Measurements from ENCODE around the gene TGFBR3L. TPM values are rescaled to one million over a fixed set of nuclear protein-coding genes. Genes with fewer than 3 reads are reported as not detected.
"Not testable (repeated sequence)": the region's sequence is repeated elsewhere in the genome, so short reads cannot be mapped to it uniquely, and the experiment has no call there.

TGFBR3L gene
- total RNA-seq, 1 donor, result 0.10 TPM

DNA sequence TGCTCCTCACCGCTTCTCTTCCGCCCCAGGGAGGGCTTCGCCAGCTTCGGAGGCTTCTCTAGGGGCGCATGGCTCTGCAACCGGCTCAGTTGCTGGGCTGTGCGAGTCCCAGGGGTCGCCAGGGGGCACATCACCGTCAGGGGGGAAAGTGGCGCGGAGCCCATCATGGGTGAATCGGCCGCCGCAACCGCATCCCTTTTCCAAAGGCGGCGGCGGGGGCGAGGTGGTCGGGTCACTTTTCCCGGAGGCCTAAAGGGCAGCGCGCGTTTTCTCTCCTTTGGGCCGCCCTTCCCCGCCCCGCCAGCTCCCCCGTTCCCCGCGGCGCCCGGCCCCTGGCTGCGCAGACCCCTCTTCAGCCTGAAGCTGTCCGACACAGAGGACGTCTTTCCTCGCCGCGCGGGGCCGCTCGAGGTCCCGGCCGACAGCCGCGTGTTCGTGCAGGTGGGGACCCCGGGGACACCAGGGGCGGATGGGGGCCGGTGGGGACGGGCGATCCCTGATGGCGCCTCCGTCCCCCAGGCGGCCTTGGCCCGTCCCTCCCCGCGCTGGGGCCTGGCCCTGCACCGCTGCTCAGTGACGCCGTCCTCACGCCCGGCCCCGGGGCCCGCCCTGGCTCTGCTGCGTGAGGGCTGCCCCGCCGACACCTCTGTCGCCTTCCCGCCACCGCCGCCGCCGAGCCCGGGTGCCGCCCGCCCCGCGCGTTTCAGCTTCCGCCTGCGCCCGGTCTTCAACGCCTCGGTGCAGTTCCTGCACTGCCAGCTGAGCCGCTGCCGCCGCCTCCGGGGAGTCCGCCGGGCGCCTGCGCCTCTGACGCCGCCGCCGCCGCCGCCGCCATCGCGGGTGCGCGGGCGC is 1.7 kb downstream of the TGFBR3L start:
- no peak overlapping the region for H3K4me3 ChIP-seq (ENCODE audit: low read length)
- no peaks in the 10 kb centered on the region for H3K9me3 ChIP-seq (ENCODE audit: low read depth, low read length)
- H3K4me1 ChIP-seq (ENCODE audit: insufficient read depth, low read length), result peaks cover 50% of the 10 kb centered on the region
- H3K27me3 ChIP-seq (ENCODE audit: insufficient read depth, low read length), result peaks cover 30% of the 10 kb centered on the region

DNA sequence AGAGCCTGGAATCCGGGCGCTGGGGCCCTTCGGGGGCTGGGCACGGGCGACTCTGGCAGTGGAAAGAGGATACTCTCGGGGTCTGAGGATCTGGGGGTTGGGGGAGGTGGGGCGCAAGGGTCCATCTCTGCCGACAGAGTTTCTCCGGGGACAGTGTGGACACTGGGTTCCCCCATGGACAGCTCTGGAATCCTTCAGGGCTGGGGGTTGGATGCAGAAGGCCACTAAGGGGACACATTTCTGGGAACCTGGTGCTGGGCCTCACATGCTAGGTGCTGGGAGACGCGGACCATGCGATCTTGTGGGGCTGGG is 2.3 kb downstream of the TGFBR3L start:
- Histone ChIP-seq H3K4me3 (ENCODE audit: low read length) (no peak overlapping the region), H3K9me3 (ENCODE audit: low read depth, low read length) (no peaks in the 10 kb centered on the region), H3K4me1 (ENCODE audit: insufficient read depth, low read length) (peaks cover 55% of the 10 kb centered on the region), H3K27me3 (ENCODE audit: insufficient read depth, low read length) (peaks cover 30% of the 10 kb centered on the region)

DNA sequence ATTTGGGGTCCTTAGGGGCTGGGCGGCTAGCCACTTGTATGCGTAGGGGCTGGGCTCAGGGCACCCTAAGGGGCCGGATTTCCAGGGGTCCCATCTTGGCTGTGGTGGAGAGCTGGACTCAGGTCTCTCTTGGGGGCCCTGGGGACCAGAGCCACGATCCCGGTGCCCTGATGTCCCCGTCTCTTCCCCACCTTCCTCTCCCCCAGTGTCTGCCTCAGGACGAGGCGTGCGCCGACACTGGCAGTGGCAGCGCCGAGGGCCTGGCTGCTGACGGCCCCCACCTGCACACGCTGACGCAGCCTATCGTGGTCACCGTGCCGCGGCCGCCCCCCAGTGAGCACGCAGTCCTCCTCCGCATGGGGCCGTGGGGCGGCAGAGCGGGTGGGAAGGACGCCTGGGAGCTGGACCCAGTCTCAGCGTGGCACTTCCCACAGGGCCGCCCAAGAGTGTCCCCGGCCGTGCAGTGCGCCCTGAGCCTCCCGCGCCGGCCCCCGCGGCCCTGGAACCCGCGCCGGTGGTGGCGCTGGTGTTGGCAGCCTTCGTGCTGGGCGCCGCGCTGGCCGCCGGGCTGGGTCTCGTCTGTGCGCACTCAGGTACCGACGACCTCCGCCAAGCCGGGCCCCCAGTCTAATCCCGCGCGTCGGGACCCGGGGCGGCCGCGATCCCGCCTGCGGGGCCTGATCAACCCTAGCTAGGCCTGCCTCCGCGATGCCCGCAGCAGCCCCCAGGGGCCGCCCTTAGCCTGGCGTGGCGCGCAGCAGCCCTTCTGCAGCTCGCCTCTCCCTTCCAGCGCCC is 2.8 kb downstream of the TGFBR3L start:
- Histone ChIP-seq H3K4me1 (ENCODE audit: insufficient read depth, low read length) (peaks cover 57% of the 10 kb centered on the region), H3K9me3 (ENCODE audit: low read depth, low read length) (no peaks in the 10 kb centered on the region), H3K27me3 (ENCODE audit: insufficient read depth, low read length) (peaks cover 30% of the 10 kb centered on the region), H3K4me3 (ENCODE audit: low read length) (no peak overlapping the region)

DNA sequence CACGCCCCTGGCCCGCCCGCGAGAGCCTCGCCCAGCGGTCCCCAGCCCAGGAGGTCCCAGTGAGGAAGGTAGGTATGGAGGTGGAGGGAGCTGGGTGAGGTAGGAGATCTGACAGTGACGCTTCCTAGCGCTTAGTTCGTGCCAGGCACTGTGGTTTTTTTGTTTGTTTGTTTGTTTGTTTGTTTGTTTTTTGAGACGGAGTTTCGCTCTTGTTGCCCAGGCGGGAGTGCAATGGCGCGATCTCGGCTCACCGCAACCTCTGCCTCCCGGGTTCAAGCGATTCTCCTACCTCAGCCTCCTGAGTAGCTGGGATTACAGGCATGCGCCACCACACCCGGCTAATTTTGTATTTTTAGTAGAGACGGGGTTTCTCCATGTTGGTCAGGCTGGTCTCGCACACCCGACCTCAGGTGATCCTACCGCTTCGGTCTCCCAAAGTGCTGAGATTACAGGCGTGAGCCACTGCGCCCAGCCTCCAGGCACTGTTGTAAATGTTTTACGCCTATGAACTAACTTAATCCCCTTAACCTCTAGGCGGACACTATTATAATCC is 3.5 kb downstream of the TGFBR3L start:
- not testable (repeated sequence) for H3K9me3 ChIP-seq (ENCODE audit: low read depth, low read length); H3K4me3 ChIP-seq (ENCODE audit: low read length)
- Histone ChIP-seq H3K4me1 (ENCODE audit: insufficient read depth, low read length) (peaks cover 57% of the 10 kb centered on the region), H3K27me3 (ENCODE audit: insufficient read depth, low read length) (peaks cover 30% of the 10 kb centered on the region)

DNA sequence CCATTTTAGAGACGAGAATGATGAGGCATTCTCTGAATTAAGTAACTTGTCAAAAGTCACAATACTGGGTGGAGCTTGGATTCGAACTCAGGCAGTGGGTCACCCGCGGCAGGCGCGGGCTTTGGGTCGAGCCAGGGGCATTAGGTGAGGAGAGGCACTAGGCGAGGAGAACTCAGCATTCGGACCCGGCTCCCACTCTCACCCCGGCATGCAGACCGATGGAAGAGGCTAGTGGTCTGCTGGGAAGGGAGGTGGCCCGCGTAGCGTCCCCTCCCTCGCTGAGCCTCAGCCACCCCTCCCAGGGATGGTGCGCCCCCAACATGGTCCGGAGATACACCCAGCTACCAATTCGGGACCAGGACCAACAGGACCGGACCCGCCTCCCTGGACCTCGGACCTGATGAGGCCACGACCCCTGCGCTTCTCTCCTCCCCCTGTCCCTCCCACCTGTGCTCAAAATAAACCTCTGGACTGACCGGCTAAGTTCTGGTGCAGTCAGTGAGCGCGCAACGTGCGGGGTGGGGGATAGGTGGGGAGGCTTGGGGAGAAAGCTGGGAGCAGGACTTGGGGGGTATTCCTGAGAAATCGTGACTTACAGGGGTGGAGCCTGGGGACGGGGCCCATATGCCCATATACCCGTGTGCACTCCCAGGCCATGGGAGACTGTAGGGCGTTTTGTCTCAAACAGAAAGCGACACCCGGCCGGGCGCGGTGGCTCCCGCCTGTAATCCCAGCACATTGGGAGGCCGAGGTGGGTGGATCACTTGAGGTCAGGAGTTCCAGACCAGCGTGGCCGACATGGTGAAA is 4.2 kb downstream of the TGFBR3L start:
- Histone ChIP-seq H3K27me3 (ENCODE audit: insufficient read depth, low read length) (peaks cover 30% of the 10 kb centered on the region), H3K4me3 (ENCODE audit: low read length) (no peak overlapping the region), H3K4me1 (ENCODE audit: insufficient read depth, low read length) (peaks cover 57% of the 10 kb centered on the region), H3K9me3 (ENCODE audit: low read depth, low read length) (no peaks in the 10 kb centered on the region)

DNA sequence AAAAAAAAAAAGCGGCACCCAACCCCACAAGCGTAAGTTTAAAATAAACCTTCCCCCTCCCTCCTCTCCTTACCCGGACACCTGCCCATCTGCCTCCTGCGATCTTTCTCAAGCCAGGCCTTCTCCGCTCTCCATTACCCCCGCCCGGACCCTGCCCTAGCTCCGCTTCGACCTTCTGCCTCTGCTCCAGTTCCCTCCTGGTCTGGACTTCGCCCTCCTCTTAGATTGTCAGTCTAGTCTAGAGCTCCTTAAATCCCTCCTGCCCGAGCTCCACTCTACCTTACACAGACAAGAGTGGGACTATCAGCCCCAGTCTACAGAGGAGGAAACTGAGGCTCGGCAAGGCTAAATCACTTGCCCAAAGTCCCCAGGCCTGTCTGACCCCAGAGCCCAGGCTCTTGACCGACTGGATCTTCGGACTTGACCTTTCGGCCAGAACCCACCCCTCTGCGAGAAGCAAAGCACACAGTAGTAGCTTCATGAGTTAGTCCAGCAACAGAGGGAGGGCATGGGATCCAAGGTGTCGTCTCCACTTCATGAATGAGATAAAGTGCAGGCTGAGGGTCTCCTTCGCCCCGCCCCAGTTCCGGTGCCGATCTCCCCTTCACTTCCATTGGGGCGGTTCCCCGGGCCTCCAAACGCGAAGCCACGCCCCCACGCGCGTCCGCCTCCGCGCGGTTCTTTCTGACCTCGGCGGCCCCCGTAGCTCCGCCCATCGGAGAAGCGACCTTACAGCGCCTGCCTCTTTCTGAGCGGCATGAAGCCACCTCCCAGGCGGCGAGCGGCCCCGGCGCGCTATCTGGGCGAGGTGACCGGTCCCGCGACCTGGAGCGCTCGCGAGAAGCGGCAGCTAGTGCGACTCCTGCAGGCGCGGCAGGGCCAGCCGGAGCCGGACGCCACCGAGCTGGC is 5.2 kb downstream of the TGFBR3L start, which contains the start of gene SNAPC2:
Gene SNAPC2, plus strand, starts transcription at position 729 of the 909 bp plus-strand sequence. Its CDS starts 29 bp downstream, at position 758.
- Histone ChIP-seq H3K27me3 (ENCODE audit: insufficient read depth, low read length) (peaks cover 30% of the 10 kb centered on the region), H3K4me3 (ENCODE audit: low read length) (peak within 1 kb of the TSS; percentile 63), H3K4me1 (ENCODE audit: insufficient read depth, low read length) (peaks cover 58% of the 10 kb centered on the region), H3K9me3 (ENCODE audit: low read depth, low read length) (no peaks in the 10 kb centered on the region)

DNA sequence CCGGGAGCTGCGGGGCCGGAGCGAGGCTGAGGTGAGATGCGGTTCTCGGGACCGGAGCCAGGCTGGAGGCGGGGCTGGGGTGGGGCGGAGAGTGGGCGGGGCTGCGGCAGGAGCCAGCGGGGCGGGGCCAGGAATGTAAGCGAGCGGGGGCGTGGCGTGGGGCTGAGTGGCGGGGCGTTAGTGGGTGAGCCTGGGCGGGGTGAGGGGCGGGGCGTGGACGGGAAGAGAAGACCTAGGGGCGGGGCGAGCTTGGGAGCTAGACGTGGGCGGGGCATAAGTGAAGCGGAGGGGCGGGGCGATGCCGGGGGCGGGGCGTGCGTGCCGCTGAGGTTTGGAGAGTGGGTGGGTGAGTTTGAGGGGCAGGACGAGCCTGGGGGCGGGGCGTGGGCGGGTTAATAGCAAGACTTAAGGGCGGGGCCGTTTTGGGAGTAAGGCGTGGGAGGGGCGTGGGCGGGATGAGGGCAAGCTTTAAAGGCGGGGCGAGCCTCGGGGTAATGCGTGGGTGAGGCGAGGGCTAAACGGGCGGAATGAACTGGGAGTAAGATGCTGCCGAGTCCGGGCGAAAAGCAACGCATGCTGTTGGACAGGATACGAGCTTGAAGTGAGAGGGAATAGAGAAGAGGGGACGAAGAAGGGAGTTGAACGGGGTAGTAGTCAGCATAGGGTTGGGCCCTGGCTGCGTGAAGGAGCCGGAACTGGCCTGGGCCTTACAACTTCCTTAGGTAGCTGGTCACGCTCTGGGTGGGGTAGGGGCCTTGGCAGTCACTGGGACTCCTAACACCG is 6.1 kb downstream of the TGFBR3L start:
- peaks cover 25% of the 10 kb centered on the region for H3K27me3 ChIP-seq (ENCODE audit: insufficient read depth, low read length)
- H3K4me3 ChIP-seq (ENCODE audit: low read length), result peak overlapping the region; percentile 63
- peaks cover 62% of the 10 kb centered on the region for H3K4me1 ChIP-seq (ENCODE audit: insufficient read depth, low read length)
- no peaks in the 10 kb centered on the region for H3K9me3 ChIP-seq (ENCODE audit: low read depth, low read length)

DNA sequence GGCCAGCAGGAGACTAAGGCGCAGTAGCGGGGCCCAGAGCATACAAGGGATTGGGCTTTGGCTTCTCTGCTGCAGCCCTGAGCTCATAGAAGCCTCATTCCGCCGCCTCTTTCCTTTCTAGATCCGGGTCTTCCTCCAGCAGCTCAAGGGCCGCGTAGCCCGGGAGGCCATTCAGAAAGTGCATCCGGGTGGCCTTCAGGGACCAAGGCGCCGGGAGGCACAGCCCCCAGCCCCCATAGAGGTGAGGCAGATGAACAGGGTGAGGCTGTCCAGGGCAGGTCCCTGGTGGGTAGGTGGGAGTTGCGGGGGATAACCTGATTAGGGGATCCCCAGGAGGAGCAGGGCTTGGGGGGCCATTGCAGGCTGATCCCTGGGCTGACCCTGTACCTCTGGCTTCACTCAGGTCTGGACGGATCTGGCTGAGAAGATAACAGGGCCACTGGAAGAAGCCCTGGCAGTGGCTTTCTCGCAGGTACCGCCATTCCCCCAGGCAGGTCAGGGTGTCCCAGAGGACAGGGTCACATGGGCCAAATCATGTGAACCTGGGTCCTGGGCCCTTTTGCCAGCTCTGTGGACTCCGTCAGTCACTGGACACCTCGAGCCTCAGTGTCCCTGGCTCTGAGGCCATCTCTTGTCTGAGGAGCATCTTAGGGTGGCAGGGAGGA is 6.8 kb downstream of the TGFBR3L start:
- peaks cover 59% of the 10 kb centered on the region for H3K4me1 ChIP-seq (ENCODE audit: insufficient read depth, low read length)

DNA sequence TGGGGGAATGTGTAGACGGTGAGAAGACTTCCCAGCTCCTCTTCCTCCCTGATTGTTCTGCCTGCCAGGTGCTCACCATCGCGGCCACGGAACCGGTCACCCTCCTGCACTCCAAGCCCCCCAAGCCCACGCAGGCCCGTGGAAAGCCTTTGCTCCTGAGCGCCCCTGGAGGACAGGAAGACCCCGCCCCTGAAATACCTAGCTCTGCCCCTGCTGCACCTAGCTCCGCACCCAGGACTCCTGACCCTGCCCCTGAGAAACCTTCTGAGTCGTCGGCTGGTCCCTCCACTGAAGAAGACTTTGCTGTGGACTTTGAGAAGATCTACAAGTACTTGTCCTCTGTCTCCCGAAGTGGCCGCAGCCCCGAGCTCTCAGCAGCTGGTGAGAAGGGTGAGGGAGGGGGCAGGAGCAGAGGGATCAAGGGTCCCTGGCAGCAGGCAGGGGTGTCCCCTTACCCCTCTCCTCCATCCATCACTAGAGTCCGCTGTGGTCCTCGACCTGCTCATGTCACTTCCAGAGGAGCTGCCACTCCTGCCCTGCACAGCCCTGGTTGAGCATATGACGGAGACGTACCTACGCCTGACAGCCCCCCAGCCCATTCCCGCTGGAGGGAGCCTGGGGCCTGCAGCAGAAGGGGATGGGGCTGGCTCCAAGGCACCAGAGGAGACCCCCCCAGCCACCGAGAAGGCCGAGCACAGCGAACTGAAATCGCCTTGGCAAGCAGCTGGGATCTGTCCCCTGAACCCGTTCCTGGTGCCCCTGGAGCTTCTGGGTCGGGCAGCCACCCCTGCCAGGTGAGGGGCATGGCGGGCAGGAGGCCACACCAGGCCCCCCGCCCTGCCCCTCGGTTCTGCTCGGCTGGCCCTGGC is 7.6 kb downstream of the TGFBR3L start:
- H3K4me1 ChIP-seq (ENCODE audit: insufficient read depth, low read length), result peaks cover 52% of the 10 kb centered on the region
- H3K9me3 ChIP-seq (ENCODE audit: low read depth, low read length), result no peaks in the 10 kb centered on the region
- H3K27me3 ChIP-seq (ENCODE audit: insufficient read depth, low read length), result peaks cover 18% of the 10 kb centered on the region
- no peak overlapping the region for H3K4me3 ChIP-seq (ENCODE audit: low read length)

More for the DNA sequence above, 6.8 kb downstream of the TGFBR3L start:
- H3K27me3 ChIP-seq (ENCODE audit: insufficient read depth, low read length), result peaks cover 21% of the 10 kb centered on the region
- H3K4me3 ChIP-seq (ENCODE audit: low read length), result peak overlapping the region; percentile 50
- H3K9me3 ChIP-seq (ENCODE audit: low read depth, low read length), result no peaks in the 10 kb centered on the region

DNA sequence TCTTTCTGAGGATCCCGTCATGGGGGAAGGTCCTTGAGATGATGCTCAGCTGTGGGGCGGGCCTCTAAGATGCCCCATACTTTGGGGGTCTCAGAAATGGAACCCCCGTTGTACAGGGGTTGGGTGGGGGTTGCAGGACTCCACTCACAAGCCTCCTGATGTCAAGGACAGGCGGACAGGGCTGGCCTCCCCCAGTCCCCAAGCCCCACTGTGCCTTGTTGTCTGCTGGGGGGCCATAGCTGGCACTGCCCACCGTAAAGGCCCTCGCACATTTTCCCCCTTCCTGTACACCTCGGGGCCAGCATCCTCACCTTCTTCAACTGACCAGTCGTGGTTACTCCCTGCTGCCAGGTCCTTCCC is 8.2 kb downstream of the TGFBR3L start:
- Histone ChIP-seq H3K4me1 (ENCODE audit: insufficient read depth, low read length) (peaks cover 46% of the 10 kb centered on the region), H3K9me3 (ENCODE audit: low read depth, low read length) (no peaks in the 10 kb centered on the region), H3K4me3 (ENCODE audit: low read length) (no peak overlapping the region)

DNA sequence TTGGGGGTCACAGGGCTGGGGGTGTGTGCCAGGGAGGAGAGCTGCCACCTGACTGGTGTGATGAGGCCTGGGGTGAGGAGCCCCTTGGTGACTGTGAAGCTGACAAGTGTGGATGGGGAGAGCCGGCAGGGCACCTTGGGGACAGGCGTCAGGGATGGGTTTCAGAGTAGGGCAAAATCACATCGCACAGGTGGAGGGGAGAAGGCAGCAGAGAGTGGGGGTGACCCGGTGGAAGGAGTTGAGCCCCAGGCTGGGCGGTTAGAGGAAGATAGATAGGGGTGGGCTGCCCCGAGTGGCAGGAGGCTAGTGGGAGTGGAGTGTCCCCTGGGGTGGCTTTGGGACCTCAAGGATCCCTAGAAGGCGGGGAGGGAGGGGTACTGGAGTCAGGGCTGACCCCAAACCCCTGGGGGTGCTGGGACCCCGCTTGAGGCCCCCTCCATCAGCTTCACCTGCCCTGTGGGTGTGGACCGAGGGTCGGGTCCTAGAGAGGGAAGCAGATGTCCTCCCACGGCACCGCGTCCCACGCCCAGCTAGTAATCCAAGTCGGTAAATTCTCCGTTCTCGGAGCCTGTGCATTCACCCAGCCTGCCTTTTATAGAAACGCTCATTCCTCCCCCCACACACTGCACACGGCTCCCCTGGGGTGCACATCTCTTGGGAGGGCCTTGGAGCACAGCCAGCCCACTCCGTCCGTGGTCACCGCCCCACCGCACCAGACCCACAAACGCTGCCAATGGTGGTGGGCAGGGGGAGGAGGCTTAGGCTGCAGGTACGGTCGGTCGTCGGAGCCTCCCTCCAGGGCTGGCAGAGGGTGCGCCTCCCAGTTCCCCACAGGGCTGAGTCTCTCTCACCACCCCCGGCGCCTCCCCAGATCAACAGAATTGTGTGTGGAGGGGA is 8.9 kb downstream of the TGFBR3L start:
- Histone ChIP-seq H3K9me3 (ENCODE audit: low read depth, low read length) (no peaks in the 10 kb centered on the region), H3K4me1 (ENCODE audit: insufficient read depth, low read length) (peaks cover 38% of the 10 kb centered on the region), H3K4me3 (ENCODE audit: low read length) (no peak overlapping the region), H3K27me3 (ENCODE audit: insufficient read depth, low read length) (peaks cover 6% of the 10 kb centered on the region)

More for the DNA sequence above, 8.2 kb downstream of the TGFBR3L start:
- H3K27me3 ChIP-seq (ENCODE audit: insufficient read depth, low read length), result peaks cover 12% of the 10 kb centered on the region
